NCI-H69 (cell line): ENCODE measurements around the gene ADAMTS9.
A peak's percentile ranks its signal among the peaks of the same experiment; 100 is the strongest.

Experiments used
- DNase-seq: peaks from one replicate; lab custom pipeline; 2025; lab: John Stamatoyannopoulos, UW

The ADAMTS9 gene

DNA sequence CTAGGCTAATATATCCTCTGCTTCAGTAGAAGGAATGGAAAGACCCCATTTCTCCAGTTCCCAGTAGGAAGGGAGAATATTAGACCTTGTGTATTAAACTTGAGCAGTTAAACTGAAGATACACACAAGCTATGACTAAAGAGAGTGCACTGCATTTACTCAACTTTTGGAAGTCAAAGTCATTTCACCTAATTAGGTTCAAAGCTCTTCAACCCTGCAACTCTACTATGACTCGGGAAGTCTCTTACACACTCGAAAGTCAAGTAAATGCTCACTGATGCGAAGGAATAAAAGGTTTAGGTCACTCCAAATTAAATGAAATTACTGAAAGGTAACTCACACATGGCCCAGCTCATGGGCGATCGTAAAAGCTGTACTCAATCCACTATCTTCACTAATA lies 33.8 kb downstream of the ADAMTS9 start:
- DNase-seq: no peak

DNA sequence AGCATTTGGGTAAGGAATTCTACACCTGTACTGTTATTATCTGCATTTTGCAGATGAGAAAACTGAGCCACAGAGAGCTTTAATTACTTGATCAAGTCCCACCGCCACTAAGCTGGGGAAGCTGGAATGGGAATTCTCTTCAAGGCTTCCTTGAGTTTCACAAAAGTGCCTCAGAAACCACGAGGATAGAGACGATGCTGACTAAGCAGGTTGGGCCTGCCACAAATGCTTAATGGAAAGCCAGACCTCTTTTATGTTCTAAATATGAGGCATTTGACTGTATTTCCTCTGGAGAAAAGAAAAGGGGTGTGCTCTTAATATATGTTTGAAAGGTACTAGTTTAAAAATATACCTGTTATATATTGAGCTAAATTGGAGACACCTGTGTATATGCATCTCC lies 34.7 kb downstream of the ADAMTS9 start:
- no peak for DNase-seq

GRCh38 chr3:64651741-64652241 lies 36.0 kb downstream of the ADAMTS9 start:
- DNase-seq: no peak

DNA sequence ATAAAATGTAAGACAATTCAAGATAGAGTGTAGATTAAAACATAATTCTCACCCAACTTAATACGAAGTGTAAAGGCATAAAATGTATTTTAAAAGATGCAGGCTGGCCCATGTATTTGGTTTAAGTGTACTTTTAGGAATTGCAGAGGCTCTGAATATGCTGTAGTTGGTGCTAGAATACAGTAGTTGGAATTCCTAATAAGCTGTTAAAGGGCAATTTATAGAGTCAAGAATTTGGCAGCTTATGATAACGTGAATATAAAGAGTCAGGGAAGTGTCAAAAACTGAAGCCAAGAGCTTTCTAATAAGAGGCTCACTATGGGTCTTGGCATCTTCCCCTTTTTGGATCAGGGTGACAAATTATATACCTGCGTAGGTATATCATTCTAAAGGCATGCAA lies 36.5 kb downstream of the ADAMTS9 start:
- no peak for DNase-seq

- DNase-seq: no peak
These were observed 37.1 kb downstream of the ADAMTS9 start for GRCh38 chr3:64650715-64651114.

DNA sequence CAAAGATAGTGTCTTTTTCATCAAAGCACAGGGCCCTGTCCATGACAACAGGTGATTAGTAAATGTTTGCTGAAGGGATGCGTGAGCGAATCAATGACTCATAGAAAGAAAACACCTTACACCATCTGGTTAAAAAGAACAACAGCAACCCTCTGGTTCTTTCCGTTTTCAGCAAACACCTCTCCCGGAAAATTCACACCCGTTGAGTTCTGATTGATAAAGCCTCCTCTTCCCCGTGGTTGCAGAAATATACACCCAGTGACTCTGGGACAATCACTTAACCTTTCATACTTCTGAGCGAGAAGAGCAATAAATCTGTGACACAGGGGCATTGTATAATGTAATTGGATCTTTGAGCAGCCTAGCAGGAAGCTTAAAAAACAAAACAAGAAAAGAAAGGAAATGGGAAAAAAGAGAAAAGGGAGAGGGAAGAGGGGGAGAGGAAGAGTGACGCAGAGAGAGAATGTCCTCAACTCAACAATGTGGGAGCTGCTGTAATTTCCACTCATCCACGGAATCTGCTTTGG lies 37.6 kb downstream of the ADAMTS9 start:
- DNase-seq: peak; percentile 44

DNA sequence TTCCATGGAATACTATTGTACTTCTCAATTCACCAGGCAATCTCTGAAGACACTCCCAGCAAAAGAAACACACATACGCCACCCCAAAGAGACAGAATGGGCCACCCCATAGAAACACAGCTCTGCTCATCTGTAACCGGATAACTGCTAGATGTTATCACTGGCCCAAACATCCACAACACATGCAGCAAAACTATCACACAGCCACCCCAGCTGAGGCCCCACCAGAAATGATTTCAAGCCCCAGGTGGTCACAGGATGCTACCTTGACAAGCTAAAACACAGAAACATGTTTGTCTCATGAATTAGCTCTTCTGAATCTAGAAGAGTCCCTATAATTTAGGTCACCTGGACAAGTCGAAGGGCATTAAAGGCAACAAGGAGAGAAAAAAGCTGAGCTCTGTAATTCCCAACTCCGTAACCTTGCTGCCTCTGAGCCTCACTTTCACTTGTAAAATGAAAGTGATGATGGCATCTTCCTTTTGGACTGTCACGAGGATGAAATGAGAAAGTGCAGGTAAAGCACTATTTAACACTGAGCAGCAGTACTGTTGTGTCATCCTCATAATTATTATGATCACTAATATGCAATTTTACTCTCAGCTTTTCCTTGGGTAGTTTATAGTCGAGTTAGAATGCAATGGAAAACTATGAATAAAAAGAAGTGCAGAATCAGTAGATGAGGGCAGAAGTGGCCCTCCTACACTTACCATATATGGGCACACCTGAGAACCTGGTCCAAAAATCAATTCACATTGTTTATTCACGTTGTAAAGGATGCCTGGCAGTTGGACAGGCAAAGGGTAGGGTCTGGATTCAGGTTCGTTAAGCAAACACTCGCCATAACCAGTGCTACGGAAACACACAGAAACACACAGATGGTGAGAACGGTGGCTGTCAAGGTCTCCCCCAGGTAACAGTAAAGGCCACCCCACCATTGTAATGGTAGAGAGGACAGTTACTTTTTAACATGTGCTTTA lies 38.6 kb downstream of the ADAMTS9 start:
- no peak for DNase-seq

DNA sequence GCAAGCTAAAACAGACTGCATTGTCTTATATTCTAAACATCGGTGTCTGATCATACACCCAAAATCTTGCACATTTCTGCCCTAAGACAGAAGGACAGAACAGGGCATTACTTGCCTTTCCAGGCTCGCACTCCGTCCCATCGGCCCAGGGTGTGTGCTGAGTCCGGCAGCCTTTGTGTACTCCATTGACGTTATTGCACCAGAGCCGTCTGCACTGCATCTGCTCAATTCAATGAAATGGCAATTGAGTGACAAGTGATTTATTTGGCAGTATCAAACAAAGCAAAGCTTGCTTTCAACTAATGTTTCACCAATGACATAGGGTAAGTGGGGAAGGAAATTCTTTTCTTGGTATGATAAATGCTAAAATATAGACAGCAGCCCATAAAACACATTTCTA lies 40.0 kb downstream of the ADAMTS9 start:
- no peak for DNase-seq

DNA sequence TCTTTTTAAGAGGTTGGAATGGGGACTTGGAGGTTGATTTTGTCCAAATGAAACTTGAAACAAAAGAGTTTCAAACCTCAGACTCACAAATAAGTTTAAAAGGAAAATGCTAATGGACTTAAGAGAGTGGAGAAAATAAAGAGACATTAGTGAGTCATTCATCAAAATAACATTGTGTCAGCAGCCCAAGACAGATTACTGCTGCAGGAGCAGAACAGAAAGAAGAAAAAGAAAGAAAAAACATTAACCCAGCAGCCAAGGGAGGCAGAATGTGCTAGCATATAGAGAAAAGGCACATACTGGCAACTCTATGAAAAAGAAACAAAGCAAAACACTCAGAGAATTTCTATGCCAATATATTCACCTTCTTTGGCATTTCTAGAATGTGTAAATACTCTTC lies 42.6 kb downstream of the ADAMTS9 start:
- no peak for DNase-seq

DNA sequence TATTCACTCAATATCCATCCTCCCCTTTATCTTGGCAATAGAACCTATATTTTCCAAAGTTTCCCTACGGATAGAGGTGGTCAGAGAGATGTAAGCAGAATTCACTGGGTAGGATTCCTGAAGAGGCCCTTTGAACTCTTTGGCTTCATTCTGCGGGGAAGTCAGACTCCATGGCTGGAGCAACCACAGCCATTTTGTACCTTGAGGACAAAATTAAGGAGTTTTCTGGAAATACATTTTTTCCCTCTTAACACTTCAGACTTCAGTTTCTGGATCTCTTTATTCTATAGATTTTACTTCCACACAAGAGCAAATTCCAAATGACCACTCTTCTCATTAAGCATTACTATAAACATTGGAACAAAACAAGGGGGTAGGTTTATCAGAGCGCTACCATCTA lies 43.3 kb downstream of the ADAMTS9 start:
- no peak for DNase-seq

- peak; percentile 84 for DNase-seq
These were observed 45.3 kb downstream of the ADAMTS9 start for GRCh38 chr3:64642327-64643151.

- DNase-seq: no peak
These were observed 48.8 kb downstream of the ADAMTS9 start for GRCh38 chr3:64638981-64639481.

DNA sequence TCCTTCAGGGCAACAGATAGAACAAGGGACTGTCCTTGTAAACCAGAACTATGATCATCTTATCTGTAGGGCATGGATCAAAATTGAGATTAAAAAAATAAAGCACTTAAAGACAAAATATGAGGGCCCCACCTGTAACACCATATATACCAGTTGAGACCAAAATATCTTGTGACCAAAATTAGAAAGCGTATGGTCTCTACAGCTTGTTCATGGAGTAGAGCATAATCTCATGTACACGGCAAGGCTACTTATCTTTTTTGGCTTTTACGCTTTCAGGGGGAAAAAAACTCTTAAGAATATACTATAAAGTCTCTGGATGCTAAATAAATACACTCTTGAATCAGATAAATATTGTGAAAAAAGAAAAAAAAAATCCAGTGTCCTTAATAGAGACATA lies 49.3 kb downstream of the ADAMTS9 start:
- no peak for DNase-seq

- DNase-seq: no peak
These were observed 53.4 kb downstream of the ADAMTS9 start for GRCh38 chr3:64634417-64634816.

GRCh38 chr3:64631951-64632350 lies 55.8 kb downstream of the ADAMTS9 start:
- no peak for DNase-seq

GRCh38 chr3:64627471-64628321 lies 60.1 kb downstream of the ADAMTS9 start:
- no peak for DNase-seq

DNA sequence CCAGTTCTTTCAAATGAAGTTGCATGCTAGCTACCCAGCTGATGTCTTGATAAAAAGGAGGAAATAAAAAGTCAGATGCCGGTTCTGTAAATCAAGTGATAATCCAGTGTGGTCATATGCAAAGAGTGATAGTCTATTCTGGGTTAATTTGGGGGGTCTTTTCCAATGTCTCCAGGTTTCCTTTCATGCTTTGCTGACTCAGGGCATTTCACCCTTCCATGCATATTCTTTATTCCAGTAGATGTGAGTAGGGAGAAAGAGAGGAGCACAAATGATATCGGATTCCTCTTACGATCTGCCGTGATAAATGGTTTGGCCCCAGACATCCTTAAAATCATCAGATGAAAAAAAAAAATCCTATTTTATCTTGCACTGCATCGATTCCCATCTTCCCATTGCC lies 60.8 kb downstream of the ADAMTS9 start:
- no peak for DNase-seq

DNA sequence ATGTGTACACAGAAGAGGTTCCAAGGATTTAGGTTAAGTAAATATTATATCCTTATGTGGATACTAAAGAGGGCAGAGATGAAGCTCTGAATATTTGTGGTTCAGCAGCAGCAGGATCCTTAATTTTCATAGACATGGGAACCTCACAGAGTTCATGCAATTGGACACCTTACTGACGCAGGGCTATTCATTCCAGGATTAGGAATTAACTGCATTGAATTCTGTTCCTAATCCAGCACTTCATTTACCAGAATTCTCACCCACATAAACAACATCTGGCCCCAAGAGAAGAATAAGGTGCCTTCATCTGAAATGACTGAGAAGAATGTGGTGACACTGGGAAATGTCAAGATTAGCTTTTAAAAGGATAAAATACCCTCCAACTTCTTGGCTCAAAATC lies 62.4 kb downstream of the ADAMTS9 start:
- no peak for DNase-seq

DNA sequence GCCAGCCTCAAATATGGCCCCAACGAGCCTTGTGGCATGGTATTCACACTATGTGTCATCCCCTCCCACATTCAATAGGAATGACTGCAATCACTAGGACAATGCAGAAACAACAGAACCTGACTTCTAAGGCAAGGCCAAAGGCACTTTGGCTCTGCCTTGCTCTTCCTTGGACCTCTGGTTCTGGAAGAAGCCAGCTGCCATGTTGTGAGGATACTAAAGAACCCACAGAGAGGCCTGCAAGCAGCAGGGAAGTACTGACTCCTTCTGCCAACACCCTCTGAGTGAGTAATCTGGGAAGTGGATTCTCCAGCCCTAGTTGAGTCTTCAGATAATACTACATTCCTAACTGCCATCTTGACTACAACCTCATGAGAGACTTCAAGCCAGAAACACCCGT lies 64.7 kb downstream of the ADAMTS9 start:
- DNase-seq: no peak

GRCh38 chr3:64621726-64622395 lies 65.9 kb downstream of the ADAMTS9 start:
- DNase-seq: no peak

- no peak for DNase-seq
These were observed 66.5 kb downstream of the ADAMTS9 start for GRCh38 chr3:64621275-64621674.
